ENCODE results near the gene PTPRS.

PTPRS gene

GRCh38 chr19:5308451-5309437 is 31.9 kb downstream of the PTPRS start:
- no peak for DNase-seq (ENCODE audit: low read depth)

- DNase-seq (ENCODE audit: low read depth) = no peak
Observed at GRCh38 chr19:5307655-5308054, 33.0 kb downstream of the PTPRS start.

GRCh38 chr19:5305163-5305562 is 35.4 kb downstream of the PTPRS start:
- no peak for DNase-seq (ENCODE audit: low read depth)

GRCh38 chr19:5304486-5304885 is 36.1 kb downstream of the PTPRS start:
- DNase-seq (ENCODE audit: low read depth) = no peak

- DNase-seq (ENCODE audit: low read depth) = no peak
Observed at GRCh38 chr19:5303208-5303607, 37.4 kb downstream of the PTPRS start.

GRCh38 chr19:5302396-5302795 is 38.2 kb downstream of the PTPRS start:
- no peak for DNase-seq (ENCODE audit: low read depth)

GRCh38 chr19:5299137-5299536 is 41.5 kb downstream of the PTPRS start:
- no peak for DNase-seq (ENCODE audit: low read depth)

- no peak for DNase-seq (ENCODE audit: low read depth)
Observed at GRCh38 chr19:5298471-5298901, 42.1 kb downstream of the PTPRS start.

GRCh38 chr19:5297272-5297669 is 43.3 kb downstream of the PTPRS start:
- no peak for DNase-seq (ENCODE audit: low read depth)

GRCh38 chr19:5296457-5297271 is 43.9 kb downstream of the PTPRS start:
- no peak for DNase-seq (ENCODE audit: low read depth)

GRCh38 chr19:5296021-5296420 is 44.6 kb downstream of the PTPRS start:
- DNase-seq (ENCODE audit: low read depth) = no peak

GRCh38 chr19:5294403-5295160 is 46.0 kb downstream of the PTPRS start:
- DNase-seq (ENCODE audit: low read depth) = no peak

- DNase-seq (ENCODE audit: low read depth) = no peak
Observed at GRCh38 chr19:5293612-5294378, 46.8 kb downstream of the PTPRS start.

GRCh38 chr19:5292822-5293611 is 47.6 kb downstream of the PTPRS start:
- peak; percentile 36 for DNase-seq (ENCODE audit: low read depth)

- DNase-seq (ENCODE audit: low read depth) = no peak
Observed at GRCh38 chr19:5292453-5292821, 48.2 kb downstream of the PTPRS start.

GRCh38 chr19:5291588-5292193 is 48.9 kb downstream of the PTPRS start:
- no peak for DNase-seq (ENCODE audit: low read depth)
